SK-N-SH (cell line): ENCODE data around the gene MAP1B. TPM values are rescaled to one million over a fixed set of nuclear protein-coding genes. Genes with fewer than 3 reads are reported as not detected.

ENCODE experiments used
- CTCF ChIA-PET: fragments of 300-600, 350-600 bp; formaldehyde crosslinking; extraction: SDS; loops from one replicate; lab custom pipeline; 2021; lab: Yijun Ruan, JAX
- POLR2A ChIA-PET: fragments of 350-600 bp; sonication (Branson Sonifier 250); formaldehyde crosslinking; extraction: SDS; loops from one replicate; lab custom pipeline; 2020; ENCODE audit warnings: antibody characterized with exemption, inconsistent platforms; lab: Yijun Ruan, JAX
- DNase-seq: peaks from one replicate; pipeline ENCODE4 v3.0.0; 2012
- H2AFZ ChIP-seq: fragments of 200-600 bp; sonication (generic); 2 replicates; pipeline ENCODE4 v1.8.1; 2016; ENCODE audit warnings: antibody characterized with exemption, mild to moderate bottlenecking, low read depth
- H3F3A ChIP-seq: fragments of 200-600 bp; sonication (generic); replicated peaks from 2 replicates; pipeline ENCODE3; 2016; ENCODE audit warnings: antibody characterized with exemption, mild to moderate bottlenecking; ENCODE audit not compliant: insufficient read depth
- H3K27ac ChIP-seq, 2 experiments: fragments of 200-500 bp in 1 of 2; fragments of 200-600 bp in 1 of 2; sonication (Bioruptor generic) in 1 of 2; sonication (generic), shearing (Covaris generic) in 1 of 2; 2 replicates each; pipeline versions ENCODE4 v1.5.1 to v1.6.1; 2014 to 2016; ENCODE audit warnings: low read depth in 2 of 2, inconsistent platforms in 1 of 2, low read length in 1 of 2, mild to moderate bottlenecking in 1 of 2, mixed read lengths in 1 of 2
- H3K27me3 ChIP-seq: fragments of 200-600 bp; sonication (generic), shearing (Covaris generic); 2 replicates; pipeline ENCODE4 v1.6.1; 2016; ENCODE audit warnings: mixed run types; ENCODE audit not compliant: insufficient read depth
- H3K36me3 ChIP-seq, 2 experiments: fragments of 200-500 bp in 1 of 2; fragments of 200-600 bp in 1 of 2; sonication (Bioruptor generic) in 1 of 2; sonication (generic) in 1 of 2; replicated peaks in 1 of 2; 2 replicates each; pipeline versions ENCODE3 to v1.5.1; 2014 to 2016; ENCODE audit warnings: low read length in 1 of 2, mild to moderate bottlenecking in 1 of 2; ENCODE audit not compliant: insufficient read depth in 2 of 2, control insufficient read depth in 1 of 2
- H3K4me1 ChIP-seq, 2 experiments: fragments of 200-500 bp in 1 of 2; fragments of 200-600 bp in 1 of 2; sonication (Bioruptor generic) in 1 of 2; sonication (generic), shearing (Covaris generic) in 1 of 2; 2 replicates each; pipeline versions ENCODE4 v1.5.1 to v1.6.1; 2014 to 2016; ENCODE audit warnings: low read depth in 1 of 2, low read length in 1 of 2, mixed run types in 1 of 2; ENCODE audit not compliant: insufficient read depth in 2 of 2, control insufficient read depth in 1 of 2
- H3K4me2 ChIP-seq: fragments of 200-600 bp; sonication (generic), shearing (Covaris generic); 2 replicates; pipeline ENCODE4 v1.6.1; 2017; ENCODE audit warnings: mixed run types
- H3K4me3 ChIP-seq, 2 experiments: fragments of 200-500 bp in 1 of 2; fragments of 200-600 bp in 1 of 2; sonication (Bioruptor generic) in 1 of 2; sonication (generic), shearing (Covaris generic) in 1 of 2; 2 replicates each; pipeline versions ENCODE4 v1.5.1 to v1.8.1; 2014 to 2016; ENCODE audit warnings: low read depth in 2 of 2, inconsistent platforms in 1 of 2, low read length in 1 of 2, mild to moderate bottlenecking in 1 of 2, mixed read lengths in 1 of 2, moderate library complexity in 1 of 2
- H3K79me2 ChIP-seq: fragments of 200-600 bp; sonication (generic); 2 replicates; pipeline ENCODE4 v1.8.1; 2017; ENCODE audit warnings: mild to moderate bottlenecking; ENCODE audit not compliant: insufficient read depth
- H3K9ac ChIP-seq: fragments of 200-600 bp; sonication (generic); 2 replicates; pipeline ENCODE4 v1.6.1; 2017; ENCODE audit warnings: mixed run types
- H3K9me2 ChIP-seq: fragments of 200-600 bp; sonication (generic); 2 replicates; pipeline ENCODE4 v1.6.1; 2017; ENCODE audit warnings: mixed run types
- H3K9me3 ChIP-seq: fragments of 200-600 bp; sonication (generic); 2 replicates; pipeline ENCODE4 v1.6.1; 2017; ENCODE audit warnings: mixed run types, mild to moderate bottlenecking, moderate library complexity
- H4K20me1 ChIP-seq: fragments of 200-600 bp; sonication (generic); 2 replicates; pipeline ENCODE4 v1.6.1; 2017; ENCODE audit warnings: mild to moderate bottlenecking, mixed run types; ENCODE audit not compliant: insufficient read depth
- CHD2 ChIP-seq: fragments of 150-350 bp; IDR thresholded peaks from 2 replicates; pipeline ENCODE4 v1.6.1; 2018; ENCODE audit warnings: low read length; ENCODE audit not compliant: partially characterized antibody
- ELF1 ChIP-seq: IDR thresholded peaks from 2 replicates; pipeline ENCODE4 v1.4.0; 2012
- EZH2phosphoT487 ChIP-seq: fragments of 200-600 bp; sonication (generic); IDR thresholded peaks from 2 replicates; pipeline ENCODE4 v1.6.1; 2017; ENCODE audit warnings: low read depth, mixed run types, mild to moderate bottlenecking, antibody characterized with exemption, moderate library complexity, borderline replicate concordance
- FOXJ3 ChIP-seq: sonication (generic); formaldehyde crosslinking; IDR thresholded peaks from 2 replicates; pipeline ENCODE4 v1.5.1; 2020; ENCODE audit warnings: mild to moderate bottlenecking, missing genetic modification reagents
- FOXM1 ChIP-seq: IDR thresholded peaks from 2 replicates; pipeline ENCODE4 v1.4.0; 2012; ENCODE audit warnings: low read depth, mild to moderate bottlenecking
- GABPA ChIP-seq: IDR thresholded peaks from 2 replicates; pipeline ENCODE4 v1.4.0; 2012; ENCODE audit warnings: low read depth, mild to moderate bottlenecking
- GATA2 ChIP-seq: sonication (generic); formaldehyde crosslinking; IDR thresholded peaks from 2 replicates; pipeline ENCODE4 v1.5.0; 2020; ENCODE audit warnings: mild to moderate bottlenecking, missing genetic modification reagents
- NRF1 ChIP-seq: IDR thresholded peaks from 2 replicates; pipeline ENCODE4 v1.6.1; 2012; ENCODE audit warnings: low read depth, mild to moderate bottlenecking, low read length
- POLR2AphosphoS5 ChIP-seq: IDR thresholded peaks from 2 replicates; pipeline ENCODE4 v1.6.1; 2012; ENCODE audit warnings: low read depth, low read length
- RFX5 ChIP-seq: IDR thresholded peaks from 2 replicates; pipeline ENCODE4 v1.6.1; 2012; ENCODE audit warnings: mild to moderate bottlenecking, improper control_type of control experiment, low read length
- RXRA ChIP-seq: IDR thresholded peaks from 2 replicates; pipeline ENCODE4 v1.4.0; 2012; ENCODE audit warnings: low read depth, mild to moderate bottlenecking, borderline replicate concordance
- TAF1 ChIP-seq: IDR thresholded peaks from 2 replicates; pipeline ENCODE4 v1.6.1; 2012; ENCODE audit warnings: low read depth, mild to moderate bottlenecking, low read length, moderate library complexity, borderline replicate concordance
- TCF12 ChIP-seq: IDR thresholded peaks from 2 replicates; pipeline ENCODE4 v1.4.0; 2012
- TEAD4 ChIP-seq: IDR thresholded peaks from 2 replicates; pipeline ENCODE4 v1.4.0; 2012; ENCODE audit warnings: mild to moderate bottlenecking, borderline replicate concordance; ENCODE audit not compliant: insufficient read depth
- WGBS: methylation state at CpG from one replicate; pipeline ENCODE4 v1.1.6; 2017; ENCODE audit warnings: low lambda C conversion rate; 5-methylcytosine and 5-hydroxymethylcytosine counted together
- polyA plus RNA-seq, 3 experiments: library from polyadenylated mRNA; depleted of rRNA; stranded (reverse); fragments of >200 nt; gene quantifications; 2 replicates each; pipeline ENCODE4 v1.2.3, GENCODE V29; 2012
- TF ChIP-seq, protein P1 (sequence below): IDR thresholded peaks from 2 replicates; pipeline ENCODE4; 2012
- TF ChIP-seq, protein P2 (sequence below): IDR thresholded peaks from 2 replicates; pipeline ENCODE4 v1.4.0; 2012; ENCODE audit warnings: low read depth

MAP1B gene
- polyA plus RNA-seq, 1 of the 3 experiments (the other 2 are of a cell fraction): 47.5 TPM

DNA sequence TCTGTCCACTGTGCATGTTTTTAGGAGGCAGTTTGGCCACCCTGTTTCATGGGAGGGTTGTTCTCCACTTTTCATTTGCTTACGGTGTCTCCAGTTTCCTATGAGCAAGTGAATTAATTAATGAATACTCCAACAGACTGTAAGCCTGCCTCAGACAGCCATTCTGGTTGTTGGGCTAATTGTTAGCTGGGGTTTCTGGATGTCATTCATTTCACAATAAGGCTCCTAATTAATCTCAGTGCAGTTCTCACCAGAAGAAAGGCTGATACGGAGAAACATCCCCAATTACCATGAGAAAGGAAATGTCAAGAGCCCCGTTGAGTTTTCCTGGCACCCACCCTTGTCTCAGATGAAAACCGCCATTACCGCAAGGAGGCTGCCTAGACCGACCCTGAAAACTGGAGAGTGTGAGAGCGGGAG is 75.8 kb downstream of the MAP1B start:
- no peaks in the 10 kb centered on the region for H3K9me3 ChIP-seq
- no peak overlapping the region for H3K4me3 ChIP-seq
- ChIA-PET POLR2A (no interaction called here), CTCF (interaction anchor here (0.5 to 1.8 kb wide), 2 partner anchors 62 to 125 kb away, joined by 3 to 7 read pairs; no protein-coding TSS in a partner anchor)
- H3K9me2 ChIP-seq: no peaks in the 10 kb centered on the region
- no peak overlapping the region for H3K4me2 ChIP-seq
- peaks cover 25 to 44% of the 10 kb centered on the region in 2 experiments for H3K4me1 ChIP-seq
- no peak overlapping the region for H2AFZ ChIP-seq
- 93% methylated on average over 7 of the region's 7 CpGs for WGBS
- TF ChIP-seq TEAD4: no peak
- no peak for TF ChIP-seq EZH2phosphoT487
- no peak for TF ChIP-seq CHD2
- TF ChIP-seq GATA2 (CRISPR knock-in tag): no peak
- no peak for TF ChIP-seq ELF1
- no peak for TF ChIP-seq GABPA
- TF ChIP-seq POLR2AphosphoS5: no peak
- TF ChIP-seq RFX5: no peak
- TF ChIP-seq RXRA: no peak
- no peak for DNase-seq
- no peak overlapping the region for H3K9ac ChIP-seq
- H4K20me1 ChIP-seq: peaks cover 94% of the 10 kb centered on the region
- no peaks in the 10 kb centered on the region for H3K27me3 ChIP-seq
- H3K79me2 ChIP-seq: peaks cover 100% of the 10 kb centered on the region
- peaks cover 68 to 78% of the 10 kb centered on the region in 2 experiments for H3K36me3 ChIP-seq
- peak overlapping the region; percentile 14 to 32; a peak in 2 of 4 replicates for H3K27ac ChIP-seq
- H3F3A ChIP-seq: peaks cover 42% of the 10 kb centered on the region

DNA sequence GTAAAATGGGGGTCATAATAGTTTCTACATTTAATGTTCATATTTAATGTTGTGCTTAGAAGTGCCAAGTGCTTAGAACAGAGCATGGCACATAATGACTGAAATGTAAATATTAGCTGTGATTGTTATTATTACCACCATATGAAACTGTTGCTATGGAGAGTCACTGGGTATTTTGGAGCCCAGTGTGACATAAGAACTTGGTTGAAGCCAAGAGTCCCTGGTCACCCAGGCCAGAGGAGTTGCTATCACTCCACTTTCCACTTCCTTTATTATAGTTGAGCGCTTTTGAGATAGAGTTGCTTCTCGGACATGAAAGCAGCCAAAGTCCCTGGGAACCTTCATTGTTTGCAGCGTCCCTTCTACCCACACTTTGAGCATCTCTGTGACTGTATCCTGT is 77.1 kb downstream of the MAP1B start:
- no peaks in the 10 kb centered on the region for H3K9me2 ChIP-seq
- TF ChIP-seq NRF1: no peak
- TF ChIP-seq, protein P1, sequence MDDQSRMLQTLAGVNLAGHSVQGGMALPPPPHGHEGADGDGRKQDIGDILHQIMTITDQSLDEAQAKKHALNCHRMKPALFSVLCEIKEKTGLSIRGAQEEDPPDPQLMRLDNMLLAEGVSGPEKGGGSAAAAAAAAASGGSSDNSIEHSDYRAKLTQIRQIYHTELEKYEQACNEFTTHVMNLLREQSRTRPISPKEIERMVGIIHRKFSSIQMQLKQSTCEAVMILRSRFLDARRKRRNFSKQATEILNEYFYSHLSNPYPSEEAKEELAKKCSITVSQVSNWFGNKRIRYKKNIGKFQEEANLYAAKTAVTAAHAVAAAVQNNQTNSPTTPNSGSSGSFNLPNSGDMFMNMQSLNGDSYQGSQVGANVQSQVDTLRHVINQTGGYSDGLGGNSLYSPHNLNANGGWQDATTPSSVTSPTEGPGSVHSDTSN: no peak
- TF ChIP-seq TCF12: no peak
- TF ChIP-seq, protein P2, sequence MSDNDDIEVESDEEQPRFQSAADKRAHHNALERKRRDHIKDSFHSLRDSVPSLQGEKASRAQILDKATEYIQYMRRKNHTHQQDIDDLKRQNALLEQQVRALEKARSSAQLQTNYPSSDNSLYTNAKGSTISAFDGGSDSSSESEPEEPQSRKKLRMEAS: no peak
- TF ChIP-seq CHD2: no peak
- TF ChIP-seq GABPA: no peak
- TF ChIP-seq FOXJ3 (CRISPR knock-in tag): no peak
- no peak for TF ChIP-seq FOXM1
- TF ChIP-seq RFX5: no peak
- TF ChIP-seq TAF1: no peak
- no peaks in the 10 kb centered on the region for H3K27me3 ChIP-seq
- peaks cover 81 to 91% of the 10 kb centered on the region in 2 experiments for H3K36me3 ChIP-seq
- H3K4me1 ChIP-seq: peaks cover 14 to 40% of the 10 kb centered on the region in 2 experiments
- peak overlapping the region in 1 of 2 experiments; percentile 23; a peak in 2 of 4 replicates for H3K27ac ChIP-seq
- peaks cover 98% of the 10 kb centered on the region for H4K20me1 ChIP-seq
- ChIA-PET CTCF (interaction anchor here (0.8 to 1.8 kb wide), 2 partner anchors 14 to 124 kb away, joined by 3 to 7 read pairs; no protein-coding TSS in a partner anchor), POLR2A (no interaction called here)
- H3K4me3 ChIP-seq: no peak overlapping the region
- H3K9me3 ChIP-seq: no peaks in the 10 kb centered on the region
- no peak overlapping the region for H3K9ac ChIP-seq
- H2AFZ ChIP-seq: no peak overlapping the region
- H3K79me2 ChIP-seq: peaks cover 100% of the 10 kb centered on the region
- DNase-seq: no peak
- H3K4me2 ChIP-seq: no peak overlapping the region
- H3F3A ChIP-seq: peaks cover 40% of the 10 kb centered on the region
- WGBS: 93% methylated on average over 3 of the region's 3 CpGs
